Hippocampal formation (tissue), 2 donors: ENCODE results near the gene SMPDL3B.

ENCODE experiments used
- DNase-seq, 2 donors: peaks; one replicate each; lab custom pipeline; 2025; lab: John Stamatoyannopoulos, UW

SMPDL3B gene, protein sequence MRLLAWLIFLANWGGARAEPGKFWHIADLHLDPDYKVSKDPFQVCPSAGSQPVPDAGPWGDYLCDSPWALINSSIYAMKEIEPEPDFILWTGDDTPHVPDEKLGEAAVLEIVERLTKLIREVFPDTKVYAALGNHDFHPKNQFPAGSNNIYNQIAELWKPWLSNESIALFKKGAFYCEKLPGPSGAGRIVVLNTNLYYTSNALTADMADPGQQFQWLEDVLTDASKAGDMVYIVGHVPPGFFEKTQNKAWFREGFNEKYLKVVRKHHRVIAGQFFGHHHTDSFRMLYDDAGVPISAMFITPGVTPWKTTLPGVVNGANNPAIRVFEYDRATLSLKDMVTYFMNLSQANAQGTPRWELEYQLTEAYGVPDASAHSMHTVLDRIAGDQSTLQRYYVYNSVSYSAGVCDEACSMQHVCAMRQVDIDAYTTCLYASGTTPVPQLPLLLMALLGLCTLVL

DNA sequence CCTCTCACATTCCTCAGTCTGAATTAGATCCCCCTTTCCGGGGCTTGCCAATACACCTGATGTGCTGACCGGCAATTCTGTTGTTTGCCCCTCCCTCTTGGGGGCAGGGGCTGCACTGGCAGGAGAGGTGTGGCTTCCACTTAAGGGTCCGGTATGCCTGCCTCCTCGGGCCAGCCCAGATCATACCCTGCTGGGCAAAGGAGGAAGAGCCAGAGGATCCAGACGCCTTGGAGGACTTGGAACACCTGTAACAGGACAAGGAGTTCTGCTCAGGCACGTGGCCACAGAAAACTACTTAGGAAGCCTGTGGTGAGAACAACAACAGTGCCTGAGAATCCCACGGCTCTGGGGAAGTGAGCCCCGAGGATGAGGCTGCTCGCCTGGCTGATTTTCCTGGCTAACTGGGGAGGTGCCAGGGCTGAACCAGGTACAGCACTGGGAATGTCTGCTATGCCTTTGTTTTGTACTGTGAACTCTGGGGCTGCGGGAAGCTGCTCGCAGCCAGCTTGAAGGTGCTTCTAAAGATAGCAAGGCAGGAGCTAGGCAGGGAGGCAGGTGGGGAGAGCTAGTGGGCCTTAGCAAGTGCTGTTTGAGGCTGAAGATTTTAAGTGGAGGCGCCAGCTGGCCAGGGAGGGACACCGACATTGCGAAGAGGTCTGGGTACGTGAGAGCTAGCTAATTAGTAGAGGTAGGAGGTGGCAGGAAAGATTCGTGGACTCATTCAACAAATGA lies at the start of gene SMPDL3B:
SMPDL3B (plus strand) TSS at position 183 of the 732 bp plus-strand sequence; CDS start at position 367, 184 bp downstream.
- no peak for DNase-seq

DNA sequence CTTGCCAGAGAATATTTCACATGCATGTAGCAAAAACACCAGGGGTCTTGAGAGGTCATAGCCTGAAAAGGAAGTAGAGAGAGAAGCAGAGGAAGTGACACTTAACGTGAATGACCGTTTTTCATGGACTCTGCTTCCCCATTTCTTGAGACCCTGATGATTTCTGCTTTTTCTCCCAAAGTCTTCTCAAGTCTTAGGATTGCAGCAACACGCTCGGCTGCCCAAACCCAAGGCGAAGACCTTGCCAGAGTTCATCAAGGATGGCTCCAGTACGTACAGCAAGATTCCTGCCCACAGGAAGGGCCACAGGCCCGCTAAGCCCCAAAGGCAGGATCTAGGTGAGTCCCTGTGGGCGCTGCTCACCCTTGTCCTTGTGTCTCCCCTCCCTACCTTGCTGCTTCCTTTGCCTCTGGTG lies 49.7 kb upstream of the SMPDL3B start:
- DNase-seq: no peak

DNA sequence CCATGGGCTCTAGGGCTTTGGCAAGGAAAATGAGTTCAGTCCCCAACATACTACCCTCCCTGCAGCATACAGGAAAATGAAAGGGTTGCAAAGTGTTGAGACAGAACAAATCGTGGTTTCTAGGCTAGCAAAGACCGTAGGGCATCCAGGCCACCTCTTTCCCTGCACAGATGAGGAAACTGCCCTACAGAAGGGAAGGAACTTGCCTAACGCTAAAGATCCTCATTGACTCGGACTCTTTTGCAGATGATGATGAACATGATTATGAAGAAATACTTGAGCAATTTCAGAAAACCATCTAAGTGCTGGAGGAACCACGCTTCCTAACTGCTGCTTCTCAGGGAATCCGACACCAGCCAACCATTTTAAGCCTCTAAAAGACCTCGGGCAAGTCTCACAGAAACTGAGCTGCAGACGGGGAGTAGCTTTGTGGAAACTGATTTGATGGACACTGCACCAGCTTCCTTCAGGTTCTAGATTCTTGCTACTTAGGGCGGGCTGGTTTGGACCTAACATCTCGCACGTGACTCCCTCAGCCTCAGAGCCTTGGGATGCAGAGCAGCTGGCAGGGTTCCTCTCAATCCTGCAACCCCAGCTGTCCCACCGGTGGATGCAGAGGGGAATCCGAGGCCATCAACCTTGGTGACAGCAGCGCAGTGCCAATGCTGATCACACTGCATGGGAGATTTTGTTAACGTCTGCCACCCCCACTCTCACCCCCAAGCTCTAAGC lies 49.0 kb upstream of the SMPDL3B start:
- no peak for DNase-seq

DNA sequence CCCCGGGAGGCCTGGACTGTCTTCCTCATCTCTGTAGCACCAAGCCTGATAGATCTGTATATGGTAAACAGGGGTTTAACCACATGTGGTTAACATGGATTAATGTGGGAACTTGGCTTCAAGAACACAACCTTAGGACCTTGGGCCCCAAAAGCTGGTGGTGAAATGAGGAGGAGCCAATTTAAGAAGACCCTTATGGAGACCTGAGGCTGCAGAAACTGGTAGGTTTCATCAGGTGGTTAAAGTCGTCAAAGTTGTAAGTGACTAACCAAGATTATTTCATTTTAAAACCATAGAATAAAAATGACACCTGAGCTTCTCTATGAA lies 48.5 kb upstream of the SMPDL3B start:
- no peak for DNase-seq

DNA sequence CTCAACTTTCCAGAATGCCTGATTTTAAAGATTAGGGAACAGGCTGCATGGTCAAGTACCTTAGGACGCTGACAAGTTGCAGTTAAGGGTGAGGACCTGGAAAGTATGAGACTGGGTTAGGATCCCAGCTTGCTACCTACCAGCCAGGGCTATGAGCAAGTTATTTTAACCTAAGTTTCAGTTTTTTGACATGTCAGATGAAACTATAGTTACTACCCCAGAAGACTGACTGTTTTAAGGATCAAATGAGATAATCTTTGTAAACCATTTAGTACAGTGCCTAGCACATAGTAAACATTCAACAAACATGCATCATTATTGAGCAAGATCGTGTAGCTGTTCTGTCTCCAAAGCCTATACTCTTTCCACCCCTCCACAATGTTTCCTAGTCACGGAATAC lies 48.1 kb upstream of the SMPDL3B start:
- no peak for DNase-seq

DNA sequence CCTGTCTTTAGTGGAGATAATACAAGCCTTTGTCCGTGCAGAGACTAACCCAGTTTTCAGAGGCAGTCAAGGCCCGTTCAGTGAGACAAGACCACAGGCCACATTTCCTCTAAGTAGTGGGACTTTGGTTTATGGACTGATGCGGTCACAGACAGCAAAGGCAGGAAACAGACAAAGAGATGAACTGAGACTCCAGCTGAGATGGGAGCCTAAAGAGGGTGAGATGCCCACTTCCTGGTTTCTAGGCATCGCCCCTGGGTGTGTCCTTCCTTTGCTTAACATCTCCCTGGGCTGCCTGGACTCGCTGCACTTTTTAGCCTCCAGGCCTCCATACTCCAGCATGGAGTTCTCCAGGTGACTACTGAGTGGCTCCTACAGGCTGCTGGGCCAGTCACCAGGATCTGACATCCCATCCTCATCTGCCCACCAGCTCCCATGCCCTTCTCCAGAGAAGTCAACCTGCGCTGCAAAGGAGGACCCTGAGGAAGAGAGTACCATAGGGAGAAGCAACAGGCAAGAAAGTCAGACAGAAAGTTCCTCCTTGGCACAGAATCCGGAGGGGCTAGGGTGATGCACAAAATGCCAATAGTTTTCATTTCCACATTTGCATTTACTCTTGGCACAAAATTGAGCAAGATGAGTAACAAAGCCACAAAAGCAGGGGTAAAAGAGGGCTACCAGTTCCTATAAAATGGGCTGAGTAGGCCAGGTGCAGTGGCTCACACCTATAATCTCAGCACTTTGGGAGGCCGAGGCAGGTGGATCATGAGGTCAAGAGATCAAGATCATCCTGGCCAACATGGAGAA lies 47.4 kb upstream of the SMPDL3B start:
- DNase-seq: no peak

DNA sequence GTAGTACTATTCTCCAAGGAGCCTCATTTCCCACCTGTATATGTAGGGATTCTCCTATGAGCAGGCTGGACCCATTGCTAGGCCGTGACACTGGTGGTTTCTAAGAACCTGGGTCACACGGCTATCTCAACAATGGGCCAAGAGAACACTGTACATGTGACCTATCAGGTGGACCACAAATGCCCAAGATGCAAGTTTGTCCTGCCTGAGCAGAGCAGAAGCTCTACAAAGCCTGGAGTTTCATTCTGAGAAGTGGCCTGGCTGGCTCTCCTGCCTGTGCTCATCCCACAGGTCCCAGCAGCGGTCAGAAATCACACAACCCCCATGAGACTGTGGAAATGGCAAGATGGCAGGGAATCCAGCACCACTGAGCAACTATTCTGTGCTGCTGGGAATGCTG lies 45.3 kb upstream of the SMPDL3B start:
- no peak for DNase-seq

DNA sequence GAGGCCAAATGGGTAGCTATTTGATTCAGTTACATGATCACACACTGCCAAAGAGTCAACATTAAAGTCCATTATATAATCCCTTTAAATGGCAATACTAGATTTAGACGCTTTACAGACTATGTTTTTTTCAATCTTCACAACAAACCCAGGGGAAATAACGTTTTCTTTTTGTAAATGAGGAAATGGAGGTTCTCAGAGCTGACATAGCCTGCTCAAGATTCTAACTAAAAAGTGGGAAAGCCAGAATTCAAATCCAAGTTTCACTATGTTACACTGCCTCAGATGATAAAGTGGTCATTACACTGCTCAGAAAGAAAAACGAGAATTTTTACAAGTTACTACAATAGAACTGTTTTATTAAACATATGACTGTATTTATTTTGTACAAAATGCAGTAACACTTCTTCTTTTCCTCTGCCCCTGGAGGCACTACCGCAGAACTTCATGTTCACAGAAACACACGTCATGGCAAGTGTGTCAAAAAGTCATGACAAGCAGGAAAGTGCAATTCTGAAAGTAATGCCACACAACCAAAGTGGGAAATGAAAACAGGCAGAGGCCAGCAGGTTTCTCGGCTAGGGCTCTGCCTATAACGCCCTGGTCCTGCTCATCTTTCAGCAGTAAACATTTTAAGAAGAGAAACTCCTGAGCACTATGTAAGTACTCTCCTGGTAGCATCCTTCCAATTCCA lies 43.5 kb upstream of the SMPDL3B start:
- no peak for DNase-seq

DNA sequence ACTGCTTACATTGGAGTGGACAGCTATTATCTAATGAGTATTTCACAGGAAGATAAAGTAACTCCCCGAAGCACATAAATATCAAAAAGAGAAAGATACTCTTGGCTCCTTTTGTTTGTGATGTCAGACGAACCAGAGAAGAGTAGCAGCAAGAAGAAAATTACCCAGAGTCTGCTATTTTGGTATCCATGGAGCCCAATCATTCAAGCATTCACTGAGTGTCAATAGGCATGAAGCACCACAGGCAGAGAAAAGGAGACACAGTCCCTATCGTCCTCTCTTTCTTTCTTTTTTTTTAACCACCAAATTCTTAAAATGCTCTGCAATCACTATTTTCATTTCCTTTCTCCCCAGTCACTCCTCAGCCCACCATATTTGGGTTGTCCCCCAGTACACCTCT lies 40.3 kb upstream of the SMPDL3B start:
- no peak for DNase-seq

DNA sequence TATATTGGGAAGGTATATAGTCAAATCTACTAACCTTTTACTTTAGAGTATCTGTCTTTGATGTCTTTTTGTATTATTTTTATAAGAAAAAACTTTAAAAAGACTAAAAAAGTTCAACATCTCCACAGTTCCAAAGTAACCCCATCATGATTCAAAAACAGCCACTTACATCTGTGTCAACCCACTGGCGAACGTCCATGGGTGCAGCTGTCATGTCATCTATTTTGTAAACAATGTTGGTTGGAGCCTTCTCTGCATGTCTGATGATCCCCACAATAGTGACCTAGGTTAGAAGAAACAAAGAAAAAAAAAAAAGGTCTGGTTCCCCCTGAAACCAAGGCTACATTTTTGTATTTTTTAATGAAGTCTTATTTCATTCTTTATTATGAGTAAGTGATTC lies 28.0 kb upstream of the SMPDL3B start:
- DNase-seq: no peak

DNA sequence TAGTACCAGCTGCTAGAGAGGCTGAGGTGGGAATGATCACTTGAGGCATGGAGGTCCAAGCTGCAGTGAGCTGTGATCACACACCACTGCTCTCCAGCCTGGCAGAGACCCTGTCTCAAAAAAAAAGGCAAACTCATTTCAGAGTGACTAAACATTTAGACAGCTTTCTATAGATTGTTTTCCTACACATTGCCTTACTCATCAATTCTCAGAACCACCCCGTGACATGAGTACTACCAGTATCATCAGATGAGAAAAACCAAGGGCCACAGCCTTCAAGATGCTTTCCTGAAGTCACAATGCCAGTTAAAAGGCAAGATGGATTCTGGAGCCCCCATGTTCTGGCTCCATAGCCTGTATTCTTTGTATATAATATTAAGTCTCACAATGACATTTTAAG lies 22.4 kb upstream of the SMPDL3B start:
- no peak for DNase-seq

DNA sequence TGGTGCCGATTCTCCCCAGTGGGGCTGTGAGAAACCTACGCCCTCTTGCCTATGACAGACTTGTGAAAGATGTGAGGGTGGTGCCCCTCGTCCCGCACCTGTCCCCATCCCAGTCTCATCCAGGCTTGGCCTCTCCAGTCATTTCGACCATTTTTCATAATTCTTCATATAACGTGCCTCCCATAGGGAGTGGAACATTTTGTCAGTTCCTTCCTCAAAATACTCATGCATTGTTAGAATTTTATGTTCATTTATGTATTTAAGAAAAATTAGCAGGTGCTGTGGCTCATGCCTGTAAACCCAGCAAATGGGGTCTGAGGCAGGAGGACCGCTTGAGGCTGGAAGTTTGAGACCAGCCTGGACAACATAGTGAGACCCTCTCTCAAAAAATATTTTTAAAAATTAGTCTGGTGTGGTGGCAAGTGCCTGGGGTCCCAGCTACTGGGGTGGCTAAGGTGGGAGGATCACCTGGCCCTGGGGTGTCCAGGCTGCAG lies 19.7 kb upstream of the SMPDL3B start:
- DNase-seq: no peak

DNA sequence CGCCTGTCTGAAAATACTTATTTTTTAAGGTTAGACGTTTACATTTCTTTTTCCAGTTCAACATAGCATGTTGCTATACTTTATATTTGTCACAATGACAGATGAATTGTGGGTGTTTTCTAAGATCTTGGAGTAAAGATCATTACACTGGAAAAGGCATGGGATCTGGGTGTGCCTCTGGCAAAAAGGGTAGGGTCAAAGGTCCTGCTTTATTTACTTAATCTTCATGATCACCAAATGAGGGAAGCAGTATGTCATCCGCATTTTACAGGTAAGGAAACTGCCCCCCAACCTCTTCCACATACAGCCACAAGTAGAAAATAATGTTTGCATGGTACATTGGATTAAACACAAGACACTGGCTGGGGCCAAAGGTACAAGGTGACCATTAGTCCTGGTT lies 12.5 kb upstream of the SMPDL3B start:
- DNase-seq: no peak

DNA sequence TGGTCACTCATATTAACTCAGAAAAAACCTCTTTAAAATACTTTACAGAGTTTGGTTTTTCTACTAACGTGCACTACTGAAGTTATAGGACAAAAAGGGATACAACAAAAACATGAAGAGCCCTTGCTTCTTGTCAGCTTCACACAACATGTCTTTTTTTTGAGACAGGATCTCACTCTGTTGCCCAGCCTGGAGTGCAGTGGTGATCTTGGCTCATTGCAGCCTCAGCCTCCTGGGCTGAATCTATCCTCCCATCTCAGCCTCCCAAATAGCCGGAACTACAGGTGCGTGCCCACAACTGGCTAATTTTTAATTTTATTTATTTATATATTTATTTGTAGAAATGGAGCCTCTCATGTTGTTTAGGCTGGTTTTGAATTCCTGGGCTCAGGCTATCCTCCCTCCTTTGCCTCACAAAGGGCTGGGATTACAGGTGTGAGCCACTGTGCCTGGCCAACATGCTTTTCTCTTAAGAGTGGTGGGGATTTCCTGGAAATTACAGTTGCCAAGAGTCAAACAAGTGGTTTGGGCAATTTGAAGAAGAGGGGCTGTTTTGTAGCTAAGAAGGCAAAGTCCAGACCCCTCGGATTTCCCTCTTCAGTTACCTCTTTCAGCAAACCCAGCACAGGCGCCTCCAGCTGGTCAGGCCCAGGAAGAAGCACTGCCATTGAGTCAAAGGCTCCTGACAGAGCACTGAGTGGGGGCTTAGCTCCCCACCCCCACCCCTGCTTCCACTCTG lies 6.4 kb upstream of the SMPDL3B start:
- no peak for DNase-seq

DNA sequence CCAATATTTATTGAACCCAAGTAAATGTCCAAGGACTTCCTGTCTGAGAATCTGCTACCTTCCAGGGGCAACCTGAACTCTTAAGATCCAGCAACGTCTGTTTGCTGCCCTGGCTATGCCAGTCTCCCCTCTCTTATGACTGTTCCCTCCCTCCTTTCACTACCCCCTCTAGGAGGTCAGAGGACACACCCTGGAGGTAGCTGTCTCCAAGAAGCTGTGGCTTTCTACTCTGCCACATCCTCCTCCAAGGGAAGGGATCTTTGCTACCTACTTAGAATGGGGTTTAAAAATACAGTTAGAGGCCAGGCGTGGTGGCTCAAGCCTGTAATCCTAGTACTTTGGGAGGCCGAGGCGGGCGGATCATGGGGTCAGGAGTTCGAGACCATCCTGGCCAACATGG lies 3.6 kb upstream of the SMPDL3B start:
- DNase-seq: no peak

DNA sequence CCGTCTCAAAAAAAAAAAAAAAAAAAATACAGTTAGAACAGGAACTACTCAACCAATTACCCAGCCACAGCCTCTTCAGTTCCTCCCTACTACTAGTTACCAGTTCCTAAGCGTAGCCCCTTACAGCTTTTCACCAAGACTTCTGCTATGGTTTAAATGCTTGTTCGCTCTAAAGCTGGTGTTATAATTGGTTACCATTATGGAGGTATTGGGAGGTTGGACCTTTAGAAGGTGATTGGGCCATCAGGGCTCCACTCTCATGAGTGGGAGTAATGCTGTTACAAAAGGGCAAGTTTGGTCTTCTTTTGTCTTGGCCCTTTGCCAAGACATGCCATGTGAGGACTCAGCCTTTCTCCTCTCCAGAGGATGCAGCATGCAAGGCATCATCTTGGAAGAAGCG lies 3.0 kb upstream of the SMPDL3B start:
- DNase-seq: no peak

DNA sequence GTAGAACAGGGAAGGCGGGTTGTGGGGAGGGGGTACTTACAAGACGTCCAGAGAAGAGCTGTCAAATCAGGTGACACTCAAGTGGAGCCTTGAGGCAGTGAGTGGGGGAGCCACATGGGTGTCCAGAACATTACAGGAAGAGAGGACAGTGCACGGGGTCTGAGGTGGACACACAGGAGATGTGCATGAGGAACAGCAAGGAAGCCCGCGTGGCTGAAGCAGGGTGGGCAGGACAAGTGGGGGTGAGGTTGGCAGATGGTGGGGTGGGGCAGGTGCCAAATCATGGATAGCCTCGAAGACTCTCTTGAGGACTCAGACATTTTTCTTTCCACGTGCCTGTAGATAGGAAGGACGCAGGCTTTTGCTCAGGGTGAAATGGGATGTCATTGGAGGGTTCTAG lies 921 bp downstream of the SMPDL3B start:
- DNase-seq: no peak

DNA sequence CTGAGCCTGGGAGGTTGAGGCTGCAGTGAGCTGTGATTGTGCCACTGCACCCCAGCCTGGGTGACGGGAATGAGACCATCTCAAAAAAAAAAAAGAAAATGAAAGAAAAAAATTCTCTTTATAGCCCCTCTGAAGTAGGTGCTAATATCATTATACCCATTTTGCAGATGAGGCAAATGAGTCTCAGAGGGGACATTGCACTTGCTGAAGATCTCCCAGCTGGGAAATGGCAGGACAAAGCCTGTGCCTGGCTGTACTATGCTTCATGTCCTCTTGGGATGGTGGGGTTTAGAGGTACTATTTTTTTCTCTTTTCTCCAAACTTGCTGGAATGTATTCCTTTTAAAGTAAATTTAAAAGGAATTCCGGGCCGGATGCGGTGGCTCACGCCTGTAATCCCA lies 1.6 kb downstream of the SMPDL3B start:
- DNase-seq: no peak

DNA sequence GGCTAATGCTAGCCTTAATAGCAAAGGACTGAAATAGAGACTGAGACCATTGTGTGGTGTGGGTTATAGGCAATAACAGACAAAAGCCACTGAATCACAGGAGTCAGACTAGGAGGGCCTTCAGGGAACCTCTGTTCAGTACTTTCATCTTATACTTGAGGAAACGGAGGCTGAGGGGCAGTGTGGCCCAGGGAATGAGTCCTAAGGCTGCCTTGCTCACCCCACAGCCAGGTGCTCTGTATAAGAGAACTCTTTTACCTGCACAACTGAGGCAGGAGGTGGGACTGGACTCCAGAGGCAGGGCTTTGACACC lies 2.7 kb downstream of the SMPDL3B start:
- DNase-seq: no peak

DNA sequence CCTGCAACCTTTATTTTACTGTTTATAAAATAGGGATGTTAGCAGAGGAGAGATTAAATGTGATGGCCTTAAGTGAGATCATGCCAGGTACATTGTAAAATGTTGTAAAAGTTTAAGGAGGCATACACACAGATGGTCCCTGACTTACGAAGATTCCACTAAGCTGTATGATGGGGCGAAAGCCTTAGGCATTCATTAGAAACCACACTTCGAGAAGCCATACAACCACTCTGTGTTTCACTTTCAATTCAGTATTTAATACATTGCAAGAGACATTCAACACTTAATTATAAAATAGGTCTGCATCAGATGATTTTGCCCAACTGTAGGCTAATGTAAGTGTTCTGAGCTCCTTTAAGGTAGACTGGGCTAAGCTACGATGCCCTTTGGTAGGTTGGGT lies 3.7 kb downstream of the SMPDL3B start:
- no peak for DNase-seq

DNA sequence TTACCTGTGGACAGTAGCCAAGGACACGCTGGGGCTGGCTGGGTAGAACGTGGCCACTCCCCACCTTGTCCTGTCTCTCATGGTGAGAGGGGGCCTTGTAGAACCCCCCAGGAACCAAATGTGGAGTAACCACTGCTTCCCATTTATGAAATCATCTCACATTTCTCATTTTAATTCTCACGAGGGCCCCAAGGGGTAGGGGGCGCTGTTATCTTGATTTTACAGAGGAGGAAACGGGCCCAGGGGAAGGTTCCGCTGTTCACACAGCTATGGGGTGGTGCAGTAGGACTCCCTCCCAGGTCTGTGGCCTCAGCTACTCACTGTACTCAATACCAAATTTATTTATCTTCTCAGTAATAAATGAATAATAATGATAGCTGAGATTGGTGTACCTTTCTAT lies 5.5 kb downstream of the SMPDL3B start:
- DNase-seq: no peak
